Central memory CD8-positive, alpha-beta T cell (primary cell): ENCODE data around the gene AATF.
A peak's percentile ranks its signal among the peaks of the same experiment; 100 is the strongest.

Source experiments
- ATAC-seq: fragments of 150-1000 bp; cut with Tn5 transposase; replicated peaks from 2 replicates; pipeline ENCODE4 v1.10.0; 2022; ENCODE audit warnings: mild to moderate bottlenecking, moderate FRiP score, moderate number of reproducible peaks; ENCODE audit not compliant: poor library complexity, severe bottlenecking; ENCODE audit errors: extremely low read depth
- DNase-seq, 2 donors: peaks; one replicate each; pipeline ENCODE4 v3.0.0; 2021; ENCODE audit warnings: low spot score in 2 of 2
- H3K27ac Mint-ChIP-seq: one replicate; pipeline ENCODE4 v1.8.0; 2022; ENCODE audit warnings: low read depth, mild to moderate bottlenecking, moderate library complexity, mixed read lengths
- H3K27me3 Mint-ChIP-seq: one replicate; pipeline ENCODE4 v1.8.0; 2022; ENCODE audit warnings: mixed read lengths
- H3K36me3 Mint-ChIP-seq: one replicate; pipeline ENCODE4 v1.8.0; 2022; ENCODE audit warnings: mild to moderate bottlenecking, moderate library complexity, mixed read lengths; ENCODE audit not compliant: insufficient read depth
- H3K4me1 Mint-ChIP-seq: one replicate; pipeline ENCODE4 v1.8.0; 2022; ENCODE audit warnings: mixed read lengths
- H3K4me3 Mint-ChIP-seq: one replicate; pipeline ENCODE4 v1.8.0; 2022; ENCODE audit warnings: mild to moderate bottlenecking, moderate library complexity, mixed read lengths
- H3K9me3 Mint-ChIP-seq: one replicate; pipeline ENCODE4 v1.8.0; 2022; ENCODE audit warnings: mixed read lengths

The AATF gene

GRCh38 chr17:36980280-36980761, 31.6 kb downstream of the AATF start:
- peaks cover 56% of the 10 kb centered on the region for H3K4me1 Mint-ChIP-seq

GRCh38 chr17:36983618-36984017, 34.9 kb downstream of the AATF start:
- peak overlapping the region; percentile 0 for H3K27ac Mint-ChIP-seq
- peaks cover 42% of the 10 kb centered on the region for H3K4me1 Mint-ChIP-seq
- no peak overlapping the region for H3K4me3 Mint-ChIP-seq
- DNase-seq (no peak), ATAC-seq (no peak)
- peaks cover 39% of the 10 kb centered on the region for H3K36me3 Mint-ChIP-seq
- H3K27me3 Mint-ChIP-seq: no peaks in the 10 kb centered on the region
- no peaks in the 10 kb centered on the region for H3K9me3 Mint-ChIP-seq

More at GRCh38 chr17:36980280-36980761, 31.6 kb downstream of the AATF start:
- ATAC-seq: no peak
- Mint-ChIP-seq H3K36me3 (peaks cover 23% of the 10 kb centered on the region), H3K9me3 (no peaks in the 10 kb centered on the region), H3K27ac (no peak overlapping the region), H3K27me3 (no peaks in the 10 kb centered on the region), H3K4me3 (no peak overlapping the region)
- DNase-seq: no peak

GRCh38 chr17:36989173-36989572, 40.4 kb downstream of the AATF start:
- Mint-ChIP-seq H3K4me1 (peaks cover 21% of the 10 kb centered on the region), H3K9me3 (no peaks in the 10 kb centered on the region), H3K36me3 (peaks cover 58% of the 10 kb centered on the region), H3K4me3 (no peak overlapping the region), H3K27me3 (no peaks in the 10 kb centered on the region), H3K27ac (no peak overlapping the region)
- DNase-seq (no peak), ATAC-seq (no peak)

- peaks cover 68% of the 10 kb centered on the region for H3K36me3 Mint-ChIP-seq
- H3K27me3 Mint-ChIP-seq: no peaks in the 10 kb centered on the region
- ATAC-seq (no peak), DNase-seq (no peak)
- no peaks in the 10 kb centered on the region for H3K9me3 Mint-ChIP-seq
- H3K4me3 Mint-ChIP-seq: no peak overlapping the region
- H3K4me1 Mint-ChIP-seq: peaks cover 12% of the 10 kb centered on the region
- no peak overlapping the region for H3K27ac Mint-ChIP-seq
Observed at GRCh38 chr17:36992701-36993100, 43.9 kb downstream of the AATF start.

GRCh38 chr17:36993227-36993626, 44.5 kb downstream of the AATF start:
- DNase-seq: no peak
- no peaks in the 10 kb centered on the region for H3K9me3 Mint-ChIP-seq
- H3K27me3 Mint-ChIP-seq: no peaks in the 10 kb centered on the region
- H3K36me3 Mint-ChIP-seq: peaks cover 63% of the 10 kb centered on the region
- no peak overlapping the region for H3K4me3 Mint-ChIP-seq
- H3K27ac Mint-ChIP-seq: no peak overlapping the region
- no peak for ATAC-seq
- peaks cover 16% of the 10 kb centered on the region for H3K4me1 Mint-ChIP-seq

GRCh38 chr17:36994438-36994837, 45.7 kb downstream of the AATF start:
- Mint-ChIP-seq H3K27ac (no peak overlapping the region), H3K9me3 (peaks cover 2% of the 10 kb centered on the region), H3K36me3 (peaks cover 54% of the 10 kb centered on the region), H3K27me3 (no peaks in the 10 kb centered on the region), H3K4me1 (peaks cover 15% of the 10 kb centered on the region), H3K4me3 (no peak overlapping the region)
- ATAC-seq (no peak), DNase-seq (no peak)

- ATAC-seq (no peak), DNase-seq (no peak)
- Mint-ChIP-seq H3K27ac (peak overlapping the region; percentile 69), H3K9me3 (peaks cover 20% of the 10 kb centered on the region), H3K4me1 (peaks cover 24% of the 10 kb centered on the region), H3K36me3 (peaks cover 35% of the 10 kb centered on the region), H3K4me3 (no peak overlapping the region), H3K27me3 (no peaks in the 10 kb centered on the region)
Observed at GRCh38 chr17:36999471-36999870, 50.7 kb downstream of the AATF start.

- Mint-ChIP-seq H3K36me3 (peaks cover 14% of the 10 kb centered on the region), H3K4me3 (no peak overlapping the region), H3K27me3 (no peaks in the 10 kb centered on the region), H3K9me3 (no peaks in the 10 kb centered on the region), H3K27ac (no peak overlapping the region), H3K4me1 (peaks cover 39% of the 10 kb centered on the region)
- DNase-seq: no peak
- ATAC-seq: no peak
Observed at GRCh38 chr17:37016780-37017179, 68.0 kb downstream of the AATF start.

- Mint-ChIP-seq H3K4me1 (peaks cover 39% of the 10 kb centered on the region), H3K36me3 (peaks cover 15% of the 10 kb centered on the region), H3K4me3 (no peak overlapping the region), H3K27ac (no peak overlapping the region), H3K9me3 (no peaks in the 10 kb centered on the region), H3K27me3 (no peaks in the 10 kb centered on the region)
- no peak for DNase-seq
- no peak for ATAC-seq
Observed at GRCh38 chr17:37017404-37017803, 68.7 kb downstream of the AATF start.

GRCh38 chr17:37019117-37019740, 70.5 kb downstream of the AATF start:
- Mint-ChIP-seq H3K4me3 (no peak overlapping the region), H3K27me3 (no peaks in the 10 kb centered on the region), H3K4me1 (peaks cover 30% of the 10 kb centered on the region), H3K9me3 (no peaks in the 10 kb centered on the region), H3K36me3 (peaks cover 19% of the 10 kb centered on the region), H3K27ac (no peak overlapping the region)
- DNase-seq (no peak), ATAC-seq (no peak)

GRCh38 chr17:37019741-37020129, 71.0 kb downstream of the AATF start:
- no peaks in the 10 kb centered on the region for H3K9me3 Mint-ChIP-seq
- H3K4me3 Mint-ChIP-seq: no peak overlapping the region
- no peak overlapping the region for H3K27ac Mint-ChIP-seq
- no peak for ATAC-seq
- H3K4me1 Mint-ChIP-seq: peaks cover 31% of the 10 kb centered on the region
- no peak for DNase-seq
- H3K27me3 Mint-ChIP-seq: no peaks in the 10 kb centered on the region
- H3K36me3 Mint-ChIP-seq: peaks cover 20% of the 10 kb centered on the region

- DNase-seq: no peak
- H3K4me3 Mint-ChIP-seq: no peak overlapping the region
- H3K27me3 Mint-ChIP-seq: no peaks in the 10 kb centered on the region
- H3K4me1 Mint-ChIP-seq: peaks cover 26% of the 10 kb centered on the region
- H3K36me3 Mint-ChIP-seq: peaks cover 19% of the 10 kb centered on the region
- H3K9me3 Mint-ChIP-seq: no peaks in the 10 kb centered on the region
- no peak for ATAC-seq
- peak overlapping the region; percentile 67 for H3K27ac Mint-ChIP-seq
Observed at GRCh38 chr17:37024181-37024637, 75.5 kb downstream of the AATF start.

- Mint-ChIP-seq H3K27ac (peak overlapping the region; percentile 67), H3K9me3 (no peaks in the 10 kb centered on the region), H3K4me1 (peaks cover 23% of the 10 kb centered on the region), H3K27me3 (no peaks in the 10 kb centered on the region), H3K4me3 (no peak overlapping the region), H3K36me3 (peaks cover 16% of the 10 kb centered on the region)
- DNase-seq (no peak), ATAC-seq (no peak)
Observed at GRCh38 chr17:37025238-37025637, 76.5 kb downstream of the AATF start.
